Activated T-helper 1 cell treated with anti-CD3 and anti-CD28 coated beads, Interleukin-2, amount 50 U/mL, for 16 hours (primary cell): Measurements from ENCODE around the gene RAB15.

Experiments used
- DNase-seq, 2 donors: peaks; one replicate each; pipeline ENCODE4 v3.0.0-alpha.2; 2020; ENCODE audit warnings: low read depth in 1 of 2, low spot score in 1 of 2

The RAB15 gene

GRCh38 chr14:64938972-64939816 is 32.9 kb downstream of the RAB15 start:
- no peak for DNase-seq

- DNase-seq, result no peak
Measured at GRCh38 chr14:64937821-64938193, 34.3 kb downstream of the RAB15 start.

- DNase-seq, result no peak
Measured at GRCh38 chr14:64937171-64937820, 34.8 kb downstream of the RAB15 start.

- no peak for DNase-seq
Measured at GRCh38 chr14:64935508-64935907, 36.6 kb downstream of the RAB15 start.

- no peak for DNase-seq
Measured at GRCh38 chr14:64934338-64934929, 37.7 kb downstream of the RAB15 start.

GRCh38 chr14:64932231-64932630 is 39.9 kb downstream of the RAB15 start:
- DNase-seq, result no peak

- DNase-seq, result no peak
Measured at GRCh38 chr14:64931123-64931522, 41.0 kb downstream of the RAB15 start.

GRCh38 chr14:64930085-64930843 is 41.9 kb downstream of the RAB15 start:
- DNase-seq, result no peak

- DNase-seq, result no peak
Measured at GRCh38 chr14:64929014-64929359, 43.1 kb downstream of the RAB15 start.

GRCh38 chr14:64928239-64929013 is 43.7 kb downstream of the RAB15 start:
- no peak for DNase-seq

- no peak for DNase-seq
Measured at GRCh38 chr14:64927031-64927430, 45.1 kb downstream of the RAB15 start.

GRCh38 chr14:64926398-64926995 is 45.6 kb downstream of the RAB15 start:
- DNase-seq, result no peak

- no peak for DNase-seq
Measured at GRCh38 chr14:64923015-64923414, 49.1 kb downstream of the RAB15 start.

GRCh38 chr14:64920465-64920864 is 51.7 kb downstream of the RAB15 start:
- no peak for DNase-seq

GRCh38 chr14:64919618-64920017 is 52.5 kb downstream of the RAB15 start:
- DNase-seq, result no peak

GRCh38 chr14:64919215-64919614 is 52.9 kb downstream of the RAB15 start:
- DNase-seq, result no peak

GRCh38 chr14:64918216-64918615 is 53.9 kb downstream of the RAB15 start:
- no peak for DNase-seq

- DNase-seq, result no peak
Measured at GRCh38 chr14:64915797-64916196, 56.3 kb downstream of the RAB15 start.

- no peak for DNase-seq
Measured at GRCh38 chr14:64915029-64915424, 57.1 kb downstream of the RAB15 start.

GRCh38 chr14:64914237-64915028 is 57.7 kb downstream of the RAB15 start, which contains the start of gene CHURC1:
CHURC1 (plus strand) TSS chr14:64914455; CDS start chr14:64914496, 41 bp downstream.
- DNase-seq, result peak; percentile 92 to 95
